Activated CD8-positive, alpha-beta T cell treated with anti-CD3 and anti-CD28 coated beads for 36 hours (primary cell): ENCODE results near the gene GRAMD2A. TPM values are rescaled to one million over a fixed set of nuclear protein-coding genes. Genes with fewer than 3 reads are reported as not detected.

Source experiments
- ATAC-seq: fragments of 200-7000 bp; cut with Tn5 transposase; one replicate; pipeline ENCODE4 v1.10.0; 2021; ENCODE audit warnings: mild to moderate bottlenecking, moderate library complexity
- CTCF ChIA-PET: fragments of 350-600 bp; sonication (Branson Sonifier 250); formaldehyde crosslinking; loops from one replicate; lab custom pipeline; 2021; ENCODE audit warnings: antibody characterized with exemption; lab: Charles Lee
- POLR2A ChIA-PET: fragments of 350-600 bp; sonication (Branson Sonifier 250); formaldehyde crosslinking; loops from one replicate; lab custom pipeline; 2021; ENCODE audit warnings: antibody characterized with exemption; lab: Charles Lee
- DNase-seq: peaks from one replicate; pipeline ENCODE4 v3.0.0-alpha.2; 2020
- H3K27ac Mint-ChIP-seq: one replicate; pipeline ENCODE4 v1.8.0; 2021; ENCODE audit warnings: mild to moderate bottlenecking, mixed read lengths
- H3K27me3 Mint-ChIP-seq: one replicate; pipeline ENCODE4 v1.8.0; 2021; ENCODE audit warnings: mixed read lengths
- H3K36me3 Mint-ChIP-seq: one replicate; pipeline ENCODE4 v1.8.0; 2021; ENCODE audit warnings: low read depth, mixed read lengths
- H3K4me1 Mint-ChIP-seq: one replicate; pipeline ENCODE4 v1.8.0; 2021; ENCODE audit warnings: low read depth, mixed read lengths
- H3K4me3 Mint-ChIP-seq: one replicate; pipeline ENCODE4 v1.8.0; 2021; ENCODE audit warnings: mild to moderate bottlenecking, moderate library complexity, mixed read lengths
- H3K9me3 Mint-ChIP-seq: one replicate; pipeline ENCODE4 v1.8.0; 2021; ENCODE audit warnings: mixed read lengths
- intact Hi-C: fragments of 100-400 bp; cut with micrococcal nuclease; formaldehyde crosslinking; loops from one replicate; pipeline ENCODE4 v1.10.0; 2022
- total RNA-seq, 2 experiments: library from RNA; stranded (reverse); gene quantifications; one replicate each; pipeline ENCODE4 v1.2.3, GENCODE V29; 2021
- TF ChIP-seq, protein P1 (sequence below): fragments of 200-600 bp; IDR thresholded peaks from one replicate; pipeline ENCODE4 v1.8.0; 2022; ENCODE audit warnings: antibody characterized with exemption, mild to moderate bottlenecking

Gene GRAMD2A
- total RNA-seq, 2 experiments from 2014 or later = not detected

DNA sequence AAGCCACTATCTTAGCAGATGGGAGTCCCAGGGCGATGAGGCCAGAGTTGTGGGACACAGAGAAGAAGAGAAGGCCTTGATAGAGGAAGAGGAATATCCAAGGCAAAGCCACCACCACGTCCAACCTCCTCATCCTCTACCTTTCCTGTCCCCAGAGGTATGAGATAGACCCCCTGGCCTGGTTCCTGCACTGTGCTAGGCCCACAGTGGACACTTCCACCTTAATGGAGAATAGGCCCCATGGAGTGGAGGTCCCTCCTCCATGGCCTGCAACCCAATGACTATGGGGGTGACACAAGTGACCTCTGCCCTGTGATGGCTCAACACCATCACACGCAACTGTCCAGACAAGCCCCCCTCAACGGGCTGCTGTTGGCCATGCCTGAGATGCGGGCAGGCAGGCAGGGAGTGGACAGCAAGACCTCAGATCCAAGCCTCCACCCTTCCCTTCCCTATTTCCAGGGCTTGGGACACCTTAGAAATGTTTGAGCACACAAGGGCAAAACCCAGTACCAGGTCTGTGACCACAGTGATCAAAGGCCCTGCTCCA, 36.8 kb downstream of the GRAMD2A start:
- H3K9me3 Mint-ChIP-seq = no peaks in the 10 kb centered on the region
- intact Hi-C loops = no loop called here
- H3K27me3 Mint-ChIP-seq = no peaks in the 10 kb centered on the region
- ATAC-seq (no peak), DNase-seq (no peak)
- POLR2A ChIA-PET = no interaction called here
- CTCF ChIA-PET = no interaction called here
- no peaks in the 10 kb centered on the region for H3K36me3 Mint-ChIP-seq
- no peaks in the 10 kb centered on the region for H3K4me1 Mint-ChIP-seq
- no peak overlapping the region for H3K27ac Mint-ChIP-seq
- TF ChIP-seq, protein P1, sequence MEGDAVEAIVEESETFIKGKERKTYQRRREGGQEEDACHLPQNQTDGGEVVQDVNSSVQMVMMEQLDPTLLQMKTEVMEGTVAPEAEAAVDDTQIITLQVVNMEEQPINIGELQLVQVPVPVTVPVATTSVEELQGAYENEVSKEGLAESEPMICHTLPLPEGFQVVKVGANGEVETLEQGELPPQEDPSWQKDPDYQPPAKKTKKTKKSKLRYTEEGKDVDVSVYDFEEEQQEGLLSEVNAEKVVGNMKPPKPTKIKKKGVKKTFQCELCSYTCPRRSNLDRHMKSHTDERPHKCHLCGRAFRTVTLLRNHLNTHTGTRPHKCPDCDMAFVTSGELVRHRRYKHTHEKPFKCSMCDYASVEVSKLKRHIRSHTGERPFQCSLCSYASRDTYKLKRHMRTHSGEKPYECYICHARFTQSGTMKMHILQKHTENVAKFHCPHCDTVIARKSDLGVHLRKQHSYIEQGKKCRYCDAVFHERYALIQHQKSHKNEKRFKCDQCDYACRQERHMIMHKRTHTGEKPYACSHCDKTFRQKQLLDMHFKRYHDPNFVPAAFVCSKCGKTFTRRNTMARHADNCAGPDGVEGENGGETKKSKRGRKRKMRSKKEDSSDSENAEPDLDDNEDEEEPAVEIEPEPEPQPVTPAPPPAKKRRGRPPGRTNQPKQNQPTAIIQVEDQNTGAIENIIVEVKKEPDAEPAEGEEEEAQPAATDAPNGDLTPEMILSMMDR = no peak
- H3K4me3 Mint-ChIP-seq = no peak overlapping the region

DNA sequence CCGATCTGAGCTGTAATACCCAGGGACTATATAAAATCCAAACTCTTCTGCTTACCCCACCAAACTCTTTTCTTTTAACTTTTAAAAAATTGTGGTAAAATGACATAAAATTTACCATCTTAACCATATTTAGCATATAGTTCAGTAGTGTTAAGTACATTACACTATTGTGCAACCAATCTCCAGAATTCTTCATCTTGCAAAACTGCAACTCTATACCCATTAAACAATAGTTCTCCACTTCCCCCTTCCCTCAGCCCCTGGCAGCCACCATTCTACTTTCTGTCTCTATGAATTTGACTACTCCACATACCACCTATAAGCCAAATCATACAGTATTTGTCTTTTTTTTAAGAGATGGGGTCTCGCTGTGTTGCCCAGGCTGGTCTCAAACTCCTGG, 40.7 kb downstream of the GRAMD2A start:
- ChIA-PET CTCF (interaction anchor here (0.6 to 2.6 kb wide), 23 partner anchors 11 to 418 kb away, joined by 3 to 35 read pairs (median 4); no protein-coding TSS in a partner anchor), POLR2A (no interaction called here)
- H3K4me3 Mint-ChIP-seq = no peak overlapping the region
- H3K36me3 Mint-ChIP-seq = no peaks in the 10 kb centered on the region
- TF ChIP-seq, protein P1 = no peak
- H3K27me3 Mint-ChIP-seq = no peaks in the 10 kb centered on the region
- DNase-seq (no peak), ATAC-seq (no peak)
- no peak overlapping the region for H3K27ac Mint-ChIP-seq
- intact Hi-C loops = loop anchor here (5.0 kb wide), 2 partner anchors 375 to 415 kb away; no protein-coding TSS in a partner anchor
- H3K9me3 Mint-ChIP-seq = no peaks in the 10 kb centered on the region
- no peaks in the 10 kb centered on the region for H3K4me1 Mint-ChIP-seq

DNA sequence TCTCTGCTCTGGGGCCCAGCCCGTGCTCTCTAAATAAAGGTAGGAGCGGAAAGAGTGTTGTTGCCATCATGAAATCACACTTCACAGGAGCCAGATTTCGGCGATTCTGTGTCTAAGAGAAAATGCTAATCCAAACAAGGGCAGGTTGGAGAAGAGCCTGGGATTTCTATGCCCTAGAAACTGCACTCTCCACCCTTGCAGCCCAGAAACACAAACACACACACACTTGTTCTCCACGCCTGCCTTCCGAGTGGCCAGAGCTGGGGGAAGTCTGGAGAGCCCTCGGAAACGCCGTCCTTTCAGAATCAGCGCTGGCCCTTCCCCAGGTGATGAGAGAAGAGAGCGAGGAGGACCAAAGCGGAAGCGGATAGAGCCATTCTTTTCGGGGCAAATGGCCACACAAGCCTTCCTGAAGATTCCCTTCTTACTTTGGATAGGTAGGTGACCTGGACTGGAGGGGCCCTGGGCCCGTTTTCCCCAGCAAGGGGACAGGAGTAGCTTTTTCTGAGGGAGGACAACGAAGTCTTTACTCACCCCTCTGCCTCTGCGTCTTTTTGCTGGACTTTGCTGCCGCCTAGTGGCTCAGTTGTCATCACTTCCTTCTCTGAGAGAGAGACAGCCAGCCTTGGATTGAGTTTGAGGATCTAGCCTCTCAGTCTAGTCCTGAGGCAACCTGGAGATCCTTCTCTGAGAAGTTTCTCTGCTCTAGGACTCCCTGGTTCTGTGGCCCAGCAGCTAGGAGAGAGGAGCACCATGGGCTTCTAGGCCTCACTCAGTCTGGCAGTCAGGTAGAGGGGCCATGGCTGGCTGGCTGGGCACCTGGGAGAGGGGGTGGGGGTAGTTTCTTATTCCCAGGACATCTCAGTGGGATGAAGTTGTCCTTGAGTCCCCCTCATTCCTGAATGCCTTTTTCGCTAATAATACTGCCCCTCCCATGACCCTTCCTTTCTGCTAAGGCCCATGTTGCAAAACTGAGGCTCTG, 41.7 kb downstream of the GRAMD2A start:
- peak; percentile 89 for DNase-seq
- intact Hi-C loops = loop anchor here (5.0 kb wide), 2 partner anchors 374 to 414 kb away; no protein-coding TSS in a partner anchor
- Mint-ChIP-seq H3K4me1 (no peaks in the 10 kb centered on the region), H3K9me3 (no peaks in the 10 kb centered on the region), H3K27ac (no peak overlapping the region), H3K36me3 (no peaks in the 10 kb centered on the region), H3K27me3 (no peaks in the 10 kb centered on the region), H3K4me3 (peak overlapping the region; percentile 68)
- CTCF ChIA-PET = interaction anchor here (0.6 to 2.6 kb wide), 48 partner anchors 8 to 1433 kb away, joined by 3 to 35 read pairs (median 3); partner anchors contain the start of gene CELF6
- POLR2A ChIA-PET = interaction anchor here (1.0 kb wide), 1 partner anchor 37 kb away, joined by 3 read pairs; the partner anchor contains the start of gene SENP8
- TF ChIP-seq, protein P1 = peak; percentile 87
- ATAC-seq = peak; percentile 95

DNA sequence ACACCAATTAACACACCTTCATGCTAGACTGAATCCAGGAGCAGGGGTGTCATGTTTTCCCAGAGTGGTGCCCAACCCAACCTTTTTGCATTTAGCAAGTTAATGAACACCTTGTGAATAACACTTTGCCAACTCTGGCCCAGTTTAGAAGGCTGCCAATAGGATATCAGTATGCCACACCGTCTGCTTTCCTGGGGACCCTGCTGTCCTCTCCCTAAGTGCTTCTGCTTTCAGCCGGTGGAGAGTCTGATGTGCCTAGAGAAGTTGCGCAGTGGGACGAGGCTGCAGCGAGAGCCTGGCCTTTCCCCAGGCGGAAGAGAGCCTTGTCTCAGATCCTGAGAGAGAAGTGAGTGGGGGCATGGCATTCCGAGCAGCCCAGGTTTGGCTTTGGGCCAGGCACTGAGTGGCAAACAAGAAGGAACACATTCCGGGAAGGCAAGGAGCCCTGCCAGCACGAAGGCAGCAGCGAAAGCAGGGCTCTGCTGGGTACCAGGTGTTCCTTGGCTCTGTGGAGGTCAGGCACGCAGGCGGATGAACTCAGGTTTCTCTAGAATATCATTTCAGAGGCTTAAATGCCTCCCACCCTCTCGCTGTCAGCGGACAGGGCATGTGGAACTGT, 42.5 kb downstream of the GRAMD2A start:
- Mint-ChIP-seq H3K36me3 (no peaks in the 10 kb centered on the region), H3K27me3 (no peaks in the 10 kb centered on the region), H3K9me3 (no peaks in the 10 kb centered on the region), H3K4me1 (no peaks in the 10 kb centered on the region), H3K4me3 (no peak overlapping the region), H3K27ac (no peak overlapping the region)
- ATAC-seq (no peak), DNase-seq (no peak)
- ChIA-PET CTCF (interaction anchor here (0.8 to 2.6 kb wide), 15 partner anchors 9 to 411 kb away, joined by 3 to 35 read pairs (median 5); partner anchors contain the start of gene CELF6), POLR2A (no interaction called here)
- TF ChIP-seq, protein P1 = no peak
- intact Hi-C loops = loop anchor here (5.0 kb wide), 2 partner anchors 373 to 413 kb away; no protein-coding TSS in a partner anchor
